ENCODE measurements around the gene CBX7.

Gene CBX7

DNA sequence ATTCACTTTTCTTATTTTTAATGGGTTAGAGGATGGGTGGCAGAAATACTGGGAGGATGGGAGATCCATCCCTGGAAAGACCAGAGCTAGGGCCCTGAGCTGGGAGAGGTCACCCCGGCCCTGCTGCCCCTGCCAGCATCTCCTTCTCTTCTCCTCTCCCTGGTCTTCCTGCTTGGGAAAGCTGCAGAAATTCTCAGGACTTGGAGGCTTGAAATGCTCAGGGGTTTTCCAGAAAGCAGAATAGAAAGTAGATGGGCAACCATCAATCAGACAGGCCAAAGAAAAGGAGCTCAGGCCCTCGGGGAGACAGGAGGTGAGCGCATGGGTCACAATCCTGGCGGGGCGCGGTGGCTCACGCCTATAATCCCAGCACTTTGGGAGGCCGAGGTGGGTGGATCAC, 53.9 kb downstream of the CBX7 start:
- peaks cover 3% of the 10 kb centered on the region for H3K4me1 ChIP-seq
- H3K4me2 ChIP-seq (ENCODE audit: low read length) = no peak overlapping the region
- no peaks in the 10 kb centered on the region for H3K27me3 ChIP-seq (ENCODE audit: control insufficient read depth, insufficient read depth, low read length)
- H3K9me3 ChIP-seq (ENCODE audit: control insufficient read depth, low read length) = no peaks in the 10 kb centered on the region
- H3K36me3 ChIP-seq (ENCODE audit: control insufficient read depth, insufficient read depth, low read length) = no peaks in the 10 kb centered on the region
- no peak overlapping the region for H3K27ac ChIP-seq
- no peak overlapping the region for H2AFZ ChIP-seq
- H3K79me2 ChIP-seq = no peaks in the 10 kb centered on the region
- H3K9ac ChIP-seq = no peak overlapping the region
- TF ChIP-seq, protein P1, sequence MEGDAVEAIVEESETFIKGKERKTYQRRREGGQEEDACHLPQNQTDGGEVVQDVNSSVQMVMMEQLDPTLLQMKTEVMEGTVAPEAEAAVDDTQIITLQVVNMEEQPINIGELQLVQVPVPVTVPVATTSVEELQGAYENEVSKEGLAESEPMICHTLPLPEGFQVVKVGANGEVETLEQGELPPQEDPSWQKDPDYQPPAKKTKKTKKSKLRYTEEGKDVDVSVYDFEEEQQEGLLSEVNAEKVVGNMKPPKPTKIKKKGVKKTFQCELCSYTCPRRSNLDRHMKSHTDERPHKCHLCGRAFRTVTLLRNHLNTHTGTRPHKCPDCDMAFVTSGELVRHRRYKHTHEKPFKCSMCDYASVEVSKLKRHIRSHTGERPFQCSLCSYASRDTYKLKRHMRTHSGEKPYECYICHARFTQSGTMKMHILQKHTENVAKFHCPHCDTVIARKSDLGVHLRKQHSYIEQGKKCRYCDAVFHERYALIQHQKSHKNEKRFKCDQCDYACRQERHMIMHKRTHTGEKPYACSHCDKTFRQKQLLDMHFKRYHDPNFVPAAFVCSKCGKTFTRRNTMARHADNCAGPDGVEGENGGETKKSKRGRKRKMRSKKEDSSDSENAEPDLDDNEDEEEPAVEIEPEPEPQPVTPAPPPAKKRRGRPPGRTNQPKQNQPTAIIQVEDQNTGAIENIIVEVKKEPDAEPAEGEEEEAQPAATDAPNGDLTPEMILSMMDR (IDR thresholded peaks at IDR 0.05) = no peak
- H3K4me3 ChIP-seq (ENCODE audit: low read depth, low read length) = no peak overlapping the region

DNA sequence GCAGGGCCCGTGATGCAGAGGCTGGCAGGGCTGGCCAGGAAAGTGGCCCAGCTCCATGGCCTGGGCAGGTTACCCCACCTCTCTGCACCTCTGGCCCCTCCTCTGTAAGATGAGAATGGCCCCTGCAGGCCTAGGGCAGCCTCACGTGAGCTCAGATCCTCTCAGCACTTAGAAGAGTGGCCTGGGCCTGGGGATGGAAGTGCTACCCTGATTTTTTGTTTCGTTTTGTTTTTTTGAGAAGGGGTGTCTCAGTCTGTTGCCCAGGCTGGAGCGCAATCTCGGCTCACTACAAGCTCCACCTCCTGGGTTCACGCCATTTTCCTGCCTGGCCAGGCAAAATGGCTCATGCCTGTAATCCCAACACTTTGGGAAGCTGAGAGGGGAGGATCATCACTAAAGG, 54.5 kb downstream of the CBX7 start:
- Histone ChIP-seq H3K4me2 (ENCODE audit: low read length) (no peak overlapping the region), H2AFZ (no peak overlapping the region), H3K36me3 (ENCODE audit: control insufficient read depth, insufficient read depth, low read length) (no peaks in the 10 kb centered on the region), H3K4me3 (ENCODE audit: low read depth, low read length) (no peak overlapping the region), H3K27ac (no peak overlapping the region), H3K9ac (no peak overlapping the region), H3K4me1 (peaks cover 3% of the 10 kb centered on the region), H3K79me2 (no peaks in the 10 kb centered on the region), H3K9me3 (ENCODE audit: control insufficient read depth, low read length) (no peaks in the 10 kb centered on the region), H3K27me3 (ENCODE audit: control insufficient read depth, insufficient read depth, low read length) (no peaks in the 10 kb centered on the region)
- TF ChIP-seq, protein P1 (IDR thresholded peaks at IDR 0.05) = no peak

DNA sequence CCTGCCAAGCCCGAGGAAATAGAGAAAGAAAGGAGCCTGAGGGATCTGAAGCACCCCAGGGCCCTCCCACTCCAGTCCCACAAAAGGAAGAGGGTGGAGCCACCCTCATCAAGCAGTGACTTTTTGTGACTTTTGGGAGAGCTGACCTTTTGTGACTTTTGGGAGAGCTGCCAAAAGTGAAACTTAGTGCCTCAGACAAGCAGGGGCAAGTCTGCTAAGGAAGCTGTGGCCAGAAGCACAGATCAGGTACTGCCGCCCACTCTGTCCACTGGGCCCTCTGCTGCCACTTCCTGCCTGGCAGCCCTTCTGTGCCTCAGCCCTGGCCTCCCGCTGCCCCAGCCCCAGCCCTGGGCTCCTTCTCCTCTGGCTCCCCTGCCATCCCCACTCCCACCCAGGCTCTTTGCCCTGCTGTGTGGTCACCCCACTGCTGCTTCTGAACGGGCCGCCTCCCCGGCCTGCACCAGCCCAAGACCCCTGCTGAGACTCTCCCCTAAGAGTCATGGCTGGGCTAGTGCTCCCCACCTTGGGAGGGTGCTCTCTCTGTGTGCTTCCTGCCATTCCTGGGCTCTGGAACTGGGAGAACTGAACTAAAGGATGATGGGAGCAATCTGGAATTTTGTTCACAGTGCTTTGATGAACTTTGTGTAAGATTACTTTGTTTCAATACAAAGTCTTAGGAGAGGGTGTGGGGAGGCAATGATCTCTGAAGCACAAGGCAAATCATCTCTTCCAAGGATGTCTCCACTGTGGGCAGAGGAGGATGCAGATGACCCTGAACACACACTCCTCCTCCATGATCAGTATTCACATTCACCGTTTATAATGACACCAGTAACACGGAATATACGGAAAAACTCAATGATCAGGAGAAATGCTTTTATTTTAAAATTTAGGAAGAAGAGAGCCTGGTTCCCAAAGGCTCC, 55.1 kb downstream of the CBX7 start, which contains the start of gene APOBEC3H:
TSS of gene APOBEC3H (plus strand) at position 147 of the 923 bp plus-strand sequence. CDS start 3,035 bp downstream, outside the sequence.
- H3K9me3 ChIP-seq (ENCODE audit: control insufficient read depth, low read length) = no peaks in the 10 kb centered on the region
- no peaks in the 10 kb centered on the region for H3K79me2 ChIP-seq
- H3K27ac ChIP-seq = no peak within 1 kb of the TSS
- no peaks in the 10 kb centered on the region for H3K36me3 ChIP-seq (ENCODE audit: control insufficient read depth, insufficient read depth, low read length)
- H3K9ac ChIP-seq = no peak within 1 kb of the TSS
- H3K4me2 ChIP-seq (ENCODE audit: low read length) = no peak within 1 kb of the TSS
- no peaks in the 10 kb centered on the region for H3K27me3 ChIP-seq (ENCODE audit: control insufficient read depth, insufficient read depth, low read length)
- peaks cover 3% of the 10 kb centered on the region for H3K4me1 ChIP-seq
- TF ChIP-seq, protein P1 (IDR thresholded peaks at IDR 0.05) = no peak
- H2AFZ ChIP-seq = no peak within 1 kb of the TSS
- H3K4me3 ChIP-seq (ENCODE audit: low read depth, low read length) = no peak within 1 kb of the TSS

DNA sequence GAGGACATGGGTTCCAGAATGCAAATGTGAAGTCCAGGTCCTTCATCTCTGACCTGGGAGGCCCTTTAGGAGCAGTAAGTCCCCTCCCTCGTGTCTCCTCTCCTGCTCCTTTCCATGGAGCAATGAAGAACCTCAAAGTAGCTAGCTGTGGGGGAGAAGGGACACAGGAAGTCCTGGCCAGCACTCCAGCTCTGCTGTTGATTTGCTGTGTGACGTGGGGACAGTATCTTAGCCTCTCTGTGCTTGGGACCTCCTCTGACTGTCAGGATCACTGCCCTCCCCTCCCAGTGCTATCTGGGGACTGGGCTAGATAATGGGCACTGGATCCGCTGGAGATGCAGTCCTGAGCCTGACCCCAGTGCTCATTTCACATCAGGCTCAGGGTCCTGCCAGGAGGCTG, 56.5 kb downstream of the CBX7 start:
- TF ChIP-seq, protein P1 (IDR thresholded peaks at IDR 0.05) = no peak
- Histone ChIP-seq H3K4me1 (peaks cover 3% of the 10 kb centered on the region), H3K4me2 (ENCODE audit: low read length) (no peak overlapping the region), H3K79me2 (no peaks in the 10 kb centered on the region), H3K36me3 (ENCODE audit: control insufficient read depth, insufficient read depth, low read length) (no peaks in the 10 kb centered on the region), H3K27me3 (ENCODE audit: control insufficient read depth, insufficient read depth, low read length) (no peaks in the 10 kb centered on the region), H3K9ac (no peak overlapping the region), H3K9me3 (ENCODE audit: control insufficient read depth, low read length) (no peaks in the 10 kb centered on the region), H3K27ac (no peak overlapping the region), H2AFZ (no peak overlapping the region), H3K4me3 (ENCODE audit: low read depth, low read length) (no peak overlapping the region)
